Ovary (tissue), 9 donors: ENCODE measurements around the gene GPC6. TPM values are rescaled to one million over a fixed set of nuclear protein-coding genes. Genes with fewer than 3 reads are reported as not detected.

ENCODE experiments used
- DNase-seq, 5 donors: peaks; one replicate each; pipeline ENCODE4 v3.0.0-alpha.2; 2019 to 2020
- H3K27ac ChIP-seq, 2 donors: fragments of 200-600 bp; one replicate each; pipeline versions ENCODE4 v1.5.1 to v1.8.0; 2019 to 2022
- H3K27me3 ChIP-seq: fragments of 200-600 bp; one replicate; pipeline ENCODE4 v1.8.0; 2022
- H3K36me3 ChIP-seq: fragments of 200-600 bp; sonication (generic); one replicate; pipeline ENCODE4 v1.5.1; 2019
- H3K4me1 ChIP-seq: one replicate; pipeline ENCODE4 v1.8.1; 2013; ENCODE audit warnings: mild to moderate bottlenecking, moderate library complexity; ENCODE audit not compliant: insufficient read depth
- H3K4me3 ChIP-seq: fragments of 200-600 bp; sonication (generic); one replicate; pipeline ENCODE4 v1.5.1; 2017
- H3K9me3 ChIP-seq, 2 donors: fragments of 200-600 bp in 1 of 2; sonication (generic) in 1 of 2; one replicate each; pipeline versions ENCODE4 v1.5.1 to v1.8.1; 2013 to 2019; ENCODE audit warnings: mild to moderate bottlenecking in 1 of 2, moderate library complexity in 1 of 2
- EP300 ChIP-seq: sonication (generic); formaldehyde crosslinking; IDR thresholded peaks from one replicate; pipeline ENCODE4 v1.6.1; 2017; ENCODE audit warnings: antibody characterized with exemption
- POLR2A ChIP-seq: fragments of 450-650 bp; IDR thresholded peaks from one replicate; pipeline ENCODE4 v1.6.1; 2017; ENCODE audit warnings: antibody characterized with exemption, mild to moderate bottlenecking, moderate library complexity
- WGBS, 3 donors: extraction: QIAGEN DNeasy Blood & Tissue Kit in 1 of 3; methylation state at CpG; one replicate each; pipeline versions ENCODE4 v1.1.5 to v1.1.7; 2013 to 2017; 5-methylcytosine and 5-hydroxymethylcytosine counted together
- intact Hi-C, 4 donors: fragments of 100-400 bp; cut with DNase I; formaldehyde crosslinking; loops; one replicate each; pipeline versions ENCODE4 v1.11.0 to v1.15.1; 2022 to 2023
- polyA plus RNA-seq, 2 donors: library from polyadenylated mRNA; stranded (reverse); fragments of 200-250 nt in 1 of 2; fragments of 350-450 nt in 1 of 2; fragmentation: Illumina TruSeq in 1 of 2; extraction: RNeasy Lipid Tissue Mini Kit (QIAGEN cat#74804) in 1 of 2; gene quantifications; one replicate each; pipeline ENCODE4 v1.2.3, GENCODE V29; 2013 to 2014
- total RNA-seq, 7 donors: library from RNA; depleted of rRNA in 2 of 7; stranded (reverse); fragments of >200 nt in 2 of 7; fragmentation: NEBNext Ultra II Directional in 3 of 7; extraction: Animal tissue kit (Norgen Biotek cat#: 25700) in 3 of 7; gene quantifications; one replicate each; pipeline versions ENCODE4 v1.1.0 to v1.2.4, GENCODE V29; 2016 to 2023
- TF ChIP-seq, protein P1 (sequence below), 3 donors: fragments of 450-650 bp in 2 of 3; fragments of 200-600 bp in 1 of 3; IDR thresholded peaks; one replicate each; pipeline versions ENCODE4 v1.5.1 to v1.8.0; 2016 to 2022; ENCODE audit warnings: antibody characterized with exemption in 3 of 3, mild to moderate bottlenecking in 1 of 3
- donor health status: DM: no; HTN: no; CAD: no; lungs with moderate emphysema.
- donor health status: DM: no; HTN: no; CAD: no.
- donor health status: Bipolar disorder and iron deficiency.
- donor health status: DM: yes; HTN: yes; CAD: no.
- donor health status: DM: no; HTN: no; CAD: no.
- donor health status: DM: yes; HTN: yes; CAD: no.

Gene GPC6
- total and polyA plus RNA-seq, 9 donors, result 4.3 to 22.3 (median 17.9) TPM

- H3K4me1 ChIP-seq, result no peaks in the 10 kb centered on the region
- H3K27me3 ChIP-seq, result no peaks in the 10 kb centered on the region
- 86 to 92% (median 91%) methylated on average over 5 of the region's 5 CpGs for whole genome bisulfite sequencing, 3 donors
- intact Hi-C loops, result no loop called here
- no peak for DNase-seq
- no peaks in the 10 kb centered on the region for H3K9me3 ChIP-seq
- TF ChIP-seq POLR2A (no peak), EP300 (no peak)
- TF ChIP-seq, protein P1, sequence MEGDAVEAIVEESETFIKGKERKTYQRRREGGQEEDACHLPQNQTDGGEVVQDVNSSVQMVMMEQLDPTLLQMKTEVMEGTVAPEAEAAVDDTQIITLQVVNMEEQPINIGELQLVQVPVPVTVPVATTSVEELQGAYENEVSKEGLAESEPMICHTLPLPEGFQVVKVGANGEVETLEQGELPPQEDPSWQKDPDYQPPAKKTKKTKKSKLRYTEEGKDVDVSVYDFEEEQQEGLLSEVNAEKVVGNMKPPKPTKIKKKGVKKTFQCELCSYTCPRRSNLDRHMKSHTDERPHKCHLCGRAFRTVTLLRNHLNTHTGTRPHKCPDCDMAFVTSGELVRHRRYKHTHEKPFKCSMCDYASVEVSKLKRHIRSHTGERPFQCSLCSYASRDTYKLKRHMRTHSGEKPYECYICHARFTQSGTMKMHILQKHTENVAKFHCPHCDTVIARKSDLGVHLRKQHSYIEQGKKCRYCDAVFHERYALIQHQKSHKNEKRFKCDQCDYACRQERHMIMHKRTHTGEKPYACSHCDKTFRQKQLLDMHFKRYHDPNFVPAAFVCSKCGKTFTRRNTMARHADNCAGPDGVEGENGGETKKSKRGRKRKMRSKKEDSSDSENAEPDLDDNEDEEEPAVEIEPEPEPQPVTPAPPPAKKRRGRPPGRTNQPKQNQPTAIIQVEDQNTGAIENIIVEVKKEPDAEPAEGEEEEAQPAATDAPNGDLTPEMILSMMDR (IDR thresholded peaks at IDR 0.05), result no peak
- no peak overlapping the region for H3K4me3 ChIP-seq
- no peaks in the 10 kb centered on the region for H3K36me3 ChIP-seq
- H3K27ac ChIP-seq, result no peak overlapping the region
Observed at GRCh38 chr13:94382960-94383359, 1156.4 kb downstream of the GPC6 start.

DNA sequence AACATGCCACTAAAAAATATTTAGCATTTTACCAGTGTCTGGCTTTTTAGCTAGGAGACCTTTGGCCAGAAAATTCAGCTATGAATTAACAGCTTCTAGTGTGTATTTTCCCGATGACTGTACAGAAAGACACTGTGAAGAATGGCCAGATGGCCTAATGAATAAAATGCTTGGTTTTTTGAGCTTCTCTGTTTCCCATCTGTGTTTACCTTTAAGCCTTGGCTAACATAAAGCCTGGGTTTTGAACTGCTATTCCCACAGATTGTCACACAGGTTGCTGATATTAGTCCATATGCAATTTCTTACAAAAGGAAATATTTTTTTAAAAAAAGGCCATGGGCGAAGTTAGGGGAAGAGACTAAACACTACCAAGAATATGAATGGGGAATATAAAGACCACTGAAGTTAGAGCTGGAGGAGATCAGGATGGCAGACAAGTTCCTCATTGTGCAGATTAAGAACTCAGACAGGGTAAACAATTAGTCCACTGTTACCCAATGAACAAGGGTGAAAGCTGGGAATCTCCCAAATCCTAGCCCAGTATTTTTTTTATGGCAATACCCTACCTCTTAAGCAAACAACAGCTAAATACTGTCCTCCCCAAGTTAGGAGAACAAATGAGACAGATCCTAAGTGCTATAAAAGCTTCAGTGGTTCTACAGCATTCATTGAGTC is 1157.8 kb downstream of the GPC6 start:
- intact Hi-C loops, result no loop called here
- 92 to 94% (median 93%) methylated on average over 2 of the region's 2 CpGs for WGBS, 3 donors
- TF ChIP-seq, protein P1 (IDR thresholded peaks at IDR 0.05), result no peak
- no peak for TF ChIP-seq POLR2A
- no peak for TF ChIP-seq EP300
- no peak overlapping the region for H3K27ac ChIP-seq
- no peaks in the 10 kb centered on the region for H3K27me3 ChIP-seq
- H3K36me3 ChIP-seq, result no peaks in the 10 kb centered on the region
- no peaks in the 10 kb centered on the region for H3K4me1 ChIP-seq
- no peak for DNase-seq
- no peak overlapping the region for H3K4me3 ChIP-seq
- no peaks in the 10 kb centered on the region for H3K9me3 ChIP-seq

DNA sequence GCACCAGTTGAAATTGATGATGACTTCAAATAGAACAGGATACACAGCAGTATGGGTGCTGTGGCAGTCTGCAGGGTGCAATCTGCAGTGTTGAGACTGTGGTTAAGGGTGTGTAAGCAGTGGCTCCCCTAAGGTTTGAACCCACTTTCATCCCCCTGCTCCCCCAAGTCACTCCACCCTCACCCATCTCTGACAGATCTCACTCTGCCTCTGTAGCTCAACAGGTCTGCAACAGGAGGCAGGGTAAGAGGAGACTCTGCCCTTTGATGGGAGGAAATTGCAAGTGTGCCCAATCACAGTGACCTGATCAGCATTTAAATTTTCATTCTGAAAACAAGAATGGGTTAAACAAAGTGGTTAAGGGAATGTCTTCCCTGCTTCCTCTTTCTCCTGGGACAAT is 1160.4 kb downstream of the GPC6 start:
- intact Hi-C loops, result no loop called here
- no peaks in the 10 kb centered on the region for H3K27me3 ChIP-seq
- no peaks in the 10 kb centered on the region for H3K4me1 ChIP-seq
- H3K9me3 ChIP-seq, result no peaks in the 10 kb centered on the region
- no peaks in the 10 kb centered on the region for H3K36me3 ChIP-seq
- no peak overlapping the region for H3K27ac ChIP-seq
- no peak for TF ChIP-seq EP300
- TF ChIP-seq, protein P1 (IDR thresholded peaks at IDR 0.05), result no peak
- DNase-seq, result no peak
- H3K4me3 ChIP-seq, result no peak overlapping the region

DNA sequence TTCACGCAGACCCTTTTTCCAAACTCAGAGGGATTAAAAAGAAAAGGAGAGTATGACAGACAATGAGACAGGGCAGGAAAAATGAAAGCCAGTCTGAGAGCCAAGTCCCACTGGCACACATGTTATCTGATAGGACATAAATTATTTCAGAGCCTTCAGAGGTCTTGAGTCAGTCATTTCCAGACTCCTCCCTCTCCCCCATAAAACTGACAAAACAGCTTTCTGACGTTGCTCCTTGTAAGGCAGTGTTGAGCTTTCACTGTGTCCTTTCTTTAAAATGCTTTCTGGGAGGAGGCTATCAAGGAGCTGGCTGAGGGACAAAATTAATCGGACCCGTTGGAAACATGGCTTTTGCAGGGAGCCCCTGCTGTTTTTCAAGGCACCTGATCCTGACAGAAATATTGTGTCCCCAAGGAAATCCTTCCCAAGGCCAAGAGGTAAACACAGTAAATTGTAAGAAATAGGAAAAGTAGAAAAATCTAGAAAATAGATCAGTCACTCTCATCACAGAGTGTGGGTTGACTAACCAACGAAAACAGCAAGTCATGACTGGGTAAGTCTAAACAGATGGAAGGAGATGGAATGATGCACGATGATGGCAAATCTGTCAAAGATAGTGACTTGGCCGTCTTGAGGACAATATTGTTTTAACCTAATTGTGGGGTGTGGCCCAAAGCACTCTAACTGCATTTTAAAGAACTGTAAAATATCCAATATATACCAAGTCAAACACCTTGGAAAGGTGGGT is 1163.2 kb downstream of the GPC6 start:
- Histone ChIP-seq H3K9me3 (no peaks in the 10 kb centered on the region), H3K36me3 (no peaks in the 10 kb centered on the region), H3K4me3 (no peak overlapping the region), H3K27ac (no peak overlapping the region), H3K27me3 (no peaks in the 10 kb centered on the region), H3K4me1 (no peaks in the 10 kb centered on the region)
- intact Hi-C loops, result no loop called here
- WGBS, 3 donors, result 60 to 65% (median 63%) methylated on average over 7 of the region's 7 CpGs
- TF ChIP-seq POLR2A (no peak), EP300 (no peak)
- TF ChIP-seq, protein P1 (IDR thresholded peaks at IDR 0.05), result no peak
- DNase-seq, result no peak
